Effector memory CD4-positive, alpha-beta T cell (primary cell): Measurements from ENCODE around the gene POLR2C.

Experiments
- DNase-seq, 3 donors: peaks; one replicate each; pipeline ENCODE4 v3.0.0-alpha.2; 2020
- H3K27ac ChIP-seq: 2 replicates; pipeline ENCODE4 v1.7.0; 2013; ENCODE audit warnings: mild to moderate bottlenecking, low read length, moderate library complexity; ENCODE audit not compliant: insufficient read depth, poor library complexity, severe bottlenecking
- H3K27me3 ChIP-seq: replicated peaks from 2 replicates; pipeline ENCODE4 v1.7.0; 2013; ENCODE audit warnings: mild to moderate bottlenecking, low read length; ENCODE audit not compliant: insufficient read depth, control insufficient read depth, poor library complexity, severe bottlenecking
- H3K36me3 ChIP-seq: 2 replicates; pipeline ENCODE4 v1.7.0; 2013; ENCODE audit warnings: mild to moderate bottlenecking, low read length, moderate library complexity; ENCODE audit not compliant: control insufficient read depth, insufficient read depth
- H3K4me1 ChIP-seq: 2 replicates; pipeline ENCODE4 v1.7.0; 2013; ENCODE audit warnings: low read length, mild to moderate bottlenecking; ENCODE audit not compliant: control insufficient read depth, insufficient read depth, poor library complexity, severe bottlenecking
- H3K4me3 ChIP-seq: 2 replicates; pipeline ENCODE4 v1.7.0; 2013; ENCODE audit warnings: low read length, low read depth, mild to moderate bottlenecking; ENCODE audit not compliant: insufficient read depth, poor library complexity, severe bottlenecking
- H3K9me3 ChIP-seq: 2 replicates; pipeline ENCODE4 v1.7.0; 2013; ENCODE audit warnings: mild to moderate bottlenecking, low read length, moderate library complexity; ENCODE audit not compliant: control insufficient read depth

POLR2C gene

GRCh38 chr16:57446531-57447185 is 15.8 kb upstream of the POLR2C start:
- Histone ChIP-seq H3K27me3 (no peaks in the 10 kb centered on the region), H3K4me1 (peaks cover 3% of the 10 kb centered on the region), H3K4me3 (peak overlapping the region; percentile 94), H3K36me3 (no peaks in the 10 kb centered on the region), H3K9me3 (no peaks in the 10 kb centered on the region), H3K27ac (peak overlapping the region; percentile 84)
- peak in 1 of 3 donors; percentile 5 for DNase-seq

- Histone ChIP-seq H3K36me3 (peaks cover 1% of the 10 kb centered on the region), H3K4me1 (peaks cover 3% of the 10 kb centered on the region), H3K4me3 (peak within 1 kb of the TSS; percentile 94), H3K27me3 (no peaks in the 10 kb centered on the region), H3K9me3 (no peaks in the 10 kb centered on the region), H3K27ac (peak within 1 kb of the TSS; percentile 84)
- DNase-seq, result peak; percentile 80 to 91 (median 88)
These were observed 15.1 kb upstream of the POLR2C start, which contains the start of the genes CIAPIN1 and COQ9 for GRCh38 chr16:57447186-57447962. Gene CIAPIN1 (minus strand): TSS chr16:57447385. CDS start chr16:57440928, 6,457 bp downstream. Gene COQ9 (plus strand): TSS chr16:57447479. CDS start chr16:57447506, 27 bp downstream.

GRCh38 chr16:57452021-57452420 is 10.5 kb upstream of the POLR2C start:
- H3K4me1 ChIP-seq, result no peaks in the 10 kb centered on the region
- no peak overlapping the region for H3K27ac ChIP-seq
- no peak for DNase-seq
- no peaks in the 10 kb centered on the region for H3K27me3 ChIP-seq
- peaks cover 40% of the 10 kb centered on the region for H3K36me3 ChIP-seq
- H3K4me3 ChIP-seq, result no peak overlapping the region
- no peaks in the 10 kb centered on the region for H3K9me3 ChIP-seq

GRCh38 chr16:57462978-57463362 is 491 bp downstream of the POLR2C start:
- H3K27ac ChIP-seq, result peak overlapping the region; percentile 68
- no peak for DNase-seq
- H3K4me1 ChIP-seq, result peaks cover 12% of the 10 kb centered on the region
- no peaks in the 10 kb centered on the region for H3K9me3 ChIP-seq
- H3K27me3 ChIP-seq, result no peaks in the 10 kb centered on the region
- peak overlapping the region; percentile 68 for H3K4me3 ChIP-seq
- H3K36me3 ChIP-seq, result peaks cover 51% of the 10 kb centered on the region

GRCh38 chr16:57464523-57464922 is 2.0 kb downstream of the POLR2C start:
- no peak overlapping the region for H3K27ac ChIP-seq
- H3K36me3 ChIP-seq, result peaks cover 53% of the 10 kb centered on the region
- H3K9me3 ChIP-seq, result no peaks in the 10 kb centered on the region
- H3K4me3 ChIP-seq, result no peak overlapping the region
- no peak for DNase-seq
- no peaks in the 10 kb centered on the region for H3K27me3 ChIP-seq
- peaks cover 12% of the 10 kb centered on the region for H3K4me1 ChIP-seq

- Histone ChIP-seq H3K9me3 (no peaks in the 10 kb centered on the region), H3K4me3 (no peak overlapping the region), H3K27ac (no peak overlapping the region), H3K4me1 (peaks cover 7% of the 10 kb centered on the region), H3K36me3 (peaks cover 80% of the 10 kb centered on the region), H3K27me3 (no peaks in the 10 kb centered on the region)
- no peak for DNase-seq
These were observed 5.9 kb downstream of the POLR2C start for GRCh38 chr16:57468346-57468745.

GRCh38 chr16:57469046-57469445 is 6.6 kb downstream of the POLR2C start:
- no peaks in the 10 kb centered on the region for H3K27me3 ChIP-seq
- no peak overlapping the region for H3K27ac ChIP-seq
- H3K4me1 ChIP-seq, result peaks cover 3% of the 10 kb centered on the region
- peaks cover 79% of the 10 kb centered on the region for H3K36me3 ChIP-seq
- no peaks in the 10 kb centered on the region for H3K9me3 ChIP-seq
- no peak overlapping the region for H3K4me3 ChIP-seq
- DNase-seq, result no peak

GRCh38 chr16:57469917-57470470 is 7.5 kb downstream of the POLR2C start:
- H3K4me1 ChIP-seq, result peaks cover under 1% of the 10 kb centered on the region
- H3K4me3 ChIP-seq, result no peak overlapping the region
- H3K27me3 ChIP-seq, result no peaks in the 10 kb centered on the region
- peaks cover 72% of the 10 kb centered on the region for H3K36me3 ChIP-seq
- no peak overlapping the region for H3K27ac ChIP-seq
- DNase-seq, result no peak
- H3K9me3 ChIP-seq, result no peaks in the 10 kb centered on the region

- Histone ChIP-seq H3K36me3 (peaks cover 65% of the 10 kb centered on the region), H3K27me3 (no peaks in the 10 kb centered on the region), H3K4me1 (peaks cover 1% of the 10 kb centered on the region), H3K4me3 (no peak overlapping the region), H3K9me3 (no peaks in the 10 kb centered on the region), H3K27ac (no peak overlapping the region)
- no peak for DNase-seq
These were observed 8.2 kb downstream of the POLR2C start for GRCh38 chr16:57470711-57471110.

GRCh38 chr16:57471209-57471608 is 8.7 kb downstream of the POLR2C start:
- no peak for DNase-seq
- H3K36me3 ChIP-seq, result peaks cover 60% of the 10 kb centered on the region

More at GRCh38 chr16:57471209-57471608, 8.7 kb downstream of the POLR2C start:
- Histone ChIP-seq H3K9me3 (no peaks in the 10 kb centered on the region), H3K4me1 (peaks cover 6% of the 10 kb centered on the region), H3K27me3 (no peaks in the 10 kb centered on the region), H3K27ac (no peak overlapping the region), H3K4me3 (no peak overlapping the region)
